AG04450 (cell line): ENCODE results near the gene DERL2. TPM values are rescaled to one million over a fixed set of nuclear protein-coding genes. Genes with fewer than 3 reads are reported as not detected.

Experiments used
- CTCF ChIA-PET: fragments of 300-600, 350-600 bp; formaldehyde crosslinking; extraction: SDS; loops from one replicate; lab custom pipeline; 2022; ENCODE audit warnings: antibody characterized with exemption, inconsistent platforms; lab: Charles Lee
- POLR2A ChIA-PET: fragments of 350-600 bp; formaldehyde crosslinking; extraction: SDS; loops from one replicate; lab custom pipeline; 2021; ENCODE audit warnings: antibody characterized with exemption, inconsistent platforms; lab: Yijun Ruan, JAX
- DNase-seq: peaks from one replicate; pipeline ENCODE4 v3.0.0-alpha.2; 2011; ENCODE audit warnings: low read depth, low spot score
- H3K27ac ChIP-seq: one replicate; pipeline ENCODE4 v1.5.1; 2012; ENCODE audit warnings: low read depth, low read length, control low read depth
- H3K27me3 ChIP-seq: one replicate; pipeline ENCODE4 v1.6.0; 2012; ENCODE audit warnings: low read length; ENCODE audit not compliant: control insufficient read depth, insufficient read depth
- H3K4me3 ChIP-seq: 2 replicates; pipeline ENCODE4 v1.5.1; 2011; ENCODE audit warnings: mild to moderate bottlenecking, low read depth, low read length, control low read depth
- H3K9me3 ChIP-seq: 2 replicates; pipeline ENCODE4 v1.5.1; 2012; ENCODE audit warnings: low read length; ENCODE audit not compliant: control insufficient read depth, insufficient read depth
- polyA plus RNA-seq: library from polyadenylated mRNA; depleted of rRNA; stranded (reverse); fragments of >200 nt; gene quantifications from 2 replicates; pipeline ENCODE4 v1.2.3, GENCODE V29; 2011
- TF ChIP-seq, protein P1 (sequence below): IDR thresholded peaks from 2 replicates; pipeline ENCODE4 v1.5.1; 2011; ENCODE audit warnings: low read depth, low read length, control low read depth, inconsistent platforms

DERL2 gene
- polyA plus RNA-seq, 1 experiment: 101 TPM

DNA sequence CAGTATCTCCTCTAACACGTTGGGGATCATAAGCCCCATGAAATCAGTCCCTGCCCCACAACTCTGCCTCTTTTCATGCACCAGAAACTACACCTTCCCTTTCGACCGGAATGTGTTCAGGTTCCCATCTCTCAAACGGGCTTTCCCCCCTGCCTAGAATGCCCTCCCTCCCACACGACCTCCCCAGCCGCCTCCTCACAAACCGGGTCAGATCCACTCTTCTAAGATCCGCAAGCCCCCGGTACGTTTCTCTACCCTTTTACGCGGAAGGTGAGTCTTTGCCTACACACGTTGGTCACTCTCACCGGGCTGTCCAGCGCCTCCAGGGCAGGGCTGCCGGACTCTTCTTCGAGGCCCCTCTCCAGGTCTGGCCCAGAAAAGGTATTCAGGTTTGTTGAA is 17.9 kb downstream of the DERL2 start:
- no peaks in the 10 kb centered on the region; the same call in 1 of the 2 replicates for H3K9me3 ChIP-seq
- peak overlapping the region; percentile 13 for H3K27ac ChIP-seq
- POLR2A ChIA-PET: interaction anchor here (0.8 to 1.5 kb wide), 3 partner anchors 27 to 32 kb away, joined by 3 to 7 read pairs (median 6); partner anchors contain the start of gene C1QBP
- no peak for DNase-seq
- no peaks in the 10 kb centered on the region for H3K27me3 ChIP-seq
- CTCF ChIA-PET: interaction anchor here (0.6 to 1.4 kb wide), 4 partner anchors 25 to 29 kb away, joined by 3 to 4 read pairs (median 3); partner anchors contain the start of gene C1QBP
- TF ChIP-seq, protein P1, sequence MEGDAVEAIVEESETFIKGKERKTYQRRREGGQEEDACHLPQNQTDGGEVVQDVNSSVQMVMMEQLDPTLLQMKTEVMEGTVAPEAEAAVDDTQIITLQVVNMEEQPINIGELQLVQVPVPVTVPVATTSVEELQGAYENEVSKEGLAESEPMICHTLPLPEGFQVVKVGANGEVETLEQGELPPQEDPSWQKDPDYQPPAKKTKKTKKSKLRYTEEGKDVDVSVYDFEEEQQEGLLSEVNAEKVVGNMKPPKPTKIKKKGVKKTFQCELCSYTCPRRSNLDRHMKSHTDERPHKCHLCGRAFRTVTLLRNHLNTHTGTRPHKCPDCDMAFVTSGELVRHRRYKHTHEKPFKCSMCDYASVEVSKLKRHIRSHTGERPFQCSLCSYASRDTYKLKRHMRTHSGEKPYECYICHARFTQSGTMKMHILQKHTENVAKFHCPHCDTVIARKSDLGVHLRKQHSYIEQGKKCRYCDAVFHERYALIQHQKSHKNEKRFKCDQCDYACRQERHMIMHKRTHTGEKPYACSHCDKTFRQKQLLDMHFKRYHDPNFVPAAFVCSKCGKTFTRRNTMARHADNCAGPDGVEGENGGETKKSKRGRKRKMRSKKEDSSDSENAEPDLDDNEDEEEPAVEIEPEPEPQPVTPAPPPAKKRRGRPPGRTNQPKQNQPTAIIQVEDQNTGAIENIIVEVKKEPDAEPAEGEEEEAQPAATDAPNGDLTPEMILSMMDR: no peak
- peak overlapping the region; percentile 90 for H3K4me3 ChIP-seq

DNA sequence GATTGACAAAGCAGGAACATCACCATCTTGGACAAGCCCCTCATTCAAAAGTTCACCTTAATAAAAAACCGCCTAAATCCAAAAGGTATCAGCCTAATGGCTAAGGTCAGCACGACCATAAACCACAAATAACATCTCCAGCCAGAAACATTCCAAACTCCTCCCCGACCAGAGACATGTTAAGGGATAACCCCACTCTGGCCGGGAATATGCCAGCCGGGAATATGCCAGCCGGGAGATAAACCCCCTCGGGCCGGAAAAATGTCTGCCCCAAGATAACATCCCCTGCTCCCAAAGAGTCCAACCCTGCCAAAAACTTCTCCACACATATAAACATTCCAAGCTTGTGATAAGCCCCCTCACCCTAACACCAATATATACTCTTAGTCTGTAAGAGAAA is 18.6 kb downstream of the DERL2 start:
- H3K4me3 ChIP-seq: peak overlapping the region; percentile 90
- H3K27me3 ChIP-seq: no peaks in the 10 kb centered on the region
- H3K9me3 ChIP-seq: no peaks in the 10 kb centered on the region; the same call in 1 of the 2 replicates
- H3K27ac ChIP-seq: no peak overlapping the region
- ChIA-PET POLR2A (no interaction called here), CTCF (interaction anchor here (0.6 to 1.4 kb wide), 3 partner anchors 26 to 28 kb away, joined by 3 read pairs; partner anchors contain the start of gene C1QBP)
- TF ChIP-seq, protein P1: no peak
- no peak for DNase-seq

- TF ChIP-seq, protein P1: no peak
- H3K27ac ChIP-seq: no peak overlapping the region
- no peaks in the 10 kb centered on the region; the same call in 1 of the 2 replicates for H3K9me3 ChIP-seq
- ChIA-PET CTCF (no interaction called here), POLR2A (no interaction called here)
- no peak for DNase-seq
- no peaks in the 10 kb centered on the region for H3K27me3 ChIP-seq
- H3K4me3 ChIP-seq: peak overlapping the region; percentile 90; the same call in 1 of the 2 replicates
Observed at GRCh38 chr17:5466295-5466694, 19.7 kb downstream of the DERL2 start.

DNA sequence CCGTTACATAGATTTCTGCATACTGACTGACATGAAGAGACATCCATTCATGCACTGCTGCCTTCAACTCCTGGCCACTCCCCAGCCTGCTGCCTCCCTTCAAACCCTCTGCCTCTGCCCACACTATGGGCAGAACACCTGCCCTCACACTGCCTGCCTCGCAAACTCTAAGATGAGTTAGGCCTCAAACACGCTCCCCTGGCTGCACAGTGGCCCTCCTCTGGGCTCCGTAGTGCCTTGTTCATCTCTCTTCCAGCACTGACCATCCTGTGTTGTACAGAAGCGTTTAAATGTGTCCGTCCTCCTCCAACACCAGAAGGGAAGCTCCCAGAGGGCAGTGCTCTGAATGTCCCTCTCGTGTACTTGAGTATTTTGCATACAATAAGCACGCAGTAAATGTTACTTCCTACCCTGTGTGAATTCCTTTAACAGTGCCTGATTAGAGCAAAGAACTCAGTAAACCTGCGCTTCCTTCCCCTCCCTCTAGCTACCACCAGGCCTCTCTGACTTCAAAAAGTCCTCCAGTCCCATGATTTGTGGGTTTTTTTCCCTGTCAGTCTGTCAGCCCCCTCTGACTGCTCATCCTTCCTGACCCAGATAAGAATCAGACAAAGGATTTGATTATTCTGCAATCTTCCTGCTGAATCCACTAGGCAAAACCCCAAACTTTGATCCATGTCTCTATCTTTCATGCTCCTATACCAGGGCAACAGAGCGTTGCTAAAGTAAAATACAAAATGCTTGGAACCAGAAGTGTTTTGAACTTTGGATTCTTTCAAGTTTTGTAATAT is 21.1 kb downstream of the DERL2 start:
- POLR2A ChIA-PET: no interaction called here
- Histone ChIP-seq H3K9me3 (no peaks in the 10 kb centered on the region; the same call in 1 of the 2 replicates), H3K27me3 (no peaks in the 10 kb centered on the region), H3K27ac (no peak overlapping the region), H3K4me3 (no peak overlapping the region)
- TF ChIP-seq, protein P1: no peak
- CTCF ChIA-PET: interaction anchor here (0.7 to 1.4 kb wide), 2 partner anchors 957 to 970 kb away, joined by 3 read pairs; partner anchors contain the start of gene AIPL1
- DNase-seq: no peak

GRCh38 chr17:5446786-5447185 is 39.2 kb downstream of the DERL2 start:
- H3K9me3 ChIP-seq: no peaks in the 10 kb centered on the region
- TF ChIP-seq, protein P1: no peak
- ChIA-PET CTCF (no interaction called here), POLR2A (no interaction called here)
- H3K27ac ChIP-seq: no peak overlapping the region
- DNase-seq: no peak
- no peaks in the 10 kb centered on the region for H3K27me3 ChIP-seq
- H3K4me3 ChIP-seq: no peak overlapping the region
